Neural progenitor cell (in vitro differentiated cells): ENCODE data around the gene RPS6KA5. TPM values are rescaled to one million over a fixed set of nuclear protein-coding genes. Genes with fewer than 3 reads are reported as not detected.

ENCODE experiments used
- DNase-seq: peaks from one replicate; pipeline ENCODE4 v3.0.0-alpha.2; 2016; ENCODE audit warnings: low spot score
- H2AFZ ChIP-seq: fragments of 200-600 bp; sonication (generic); replicated peaks from 2 replicates; pipeline ENCODE4 v1.6.1; 2016; ENCODE audit warnings: antibody characterized with exemption
- H3F3A ChIP-seq: fragments of 200-600 bp; sonication (generic); 2 replicates; pipeline ENCODE4 v1.6.1; 2016; ENCODE audit warnings: antibody characterized with exemption, low read depth
- H3K27ac ChIP-seq: fragments of 200-600 bp; sonication (generic); 2 replicates; pipeline ENCODE4 v1.5.1; 2016; ENCODE audit warnings: mild to moderate bottlenecking
- H3K27me3 ChIP-seq: fragments of 200-600 bp; sonication (generic); 2 replicates; pipeline ENCODE4 v1.6.1; 2016; ENCODE audit warnings: mild to moderate bottlenecking, moderate library complexity
- H3K36me3 ChIP-seq: fragments of 200-600 bp; sonication (generic); 2 replicates; pipeline ENCODE4 v1.5.1; 2016
- H3K4me1 ChIP-seq: fragments of 200-600 bp; sonication (generic); 2 replicates; pipeline ENCODE4 v1.6.1; 2016; ENCODE audit warnings: mixed run types
- H3K4me2 ChIP-seq: fragments of 200-600 bp; sonication (generic); 2 replicates; pipeline ENCODE4 v1.6.1; 2016
- H3K4me3 ChIP-seq: fragments of 200-600 bp; sonication (generic); 2 replicates; pipeline ENCODE4 v1.5.1; 2016
- H3K79me2 ChIP-seq: fragments of 200-600 bp; sonication (generic); 2 replicates; pipeline ENCODE4 v1.6.1; 2016; ENCODE audit warnings: low read depth
- H3K9ac ChIP-seq: fragments of 200-600 bp; sonication (generic); 2 replicates; pipeline ENCODE4 v1.6.1; 2016
- H3K9me3 ChIP-seq: fragments of 200-600 bp; sonication (generic); 2 replicates; pipeline ENCODE4 v1.5.1; 2016; ENCODE audit warnings: low read depth
- H4K20me1 ChIP-seq: fragments of 200-600 bp; sonication (generic); 2 replicates; pipeline ENCODE4 v1.6.1; 2016; ENCODE audit warnings: low read depth
- H3K27ac Mint-ChIP-seq: 3 replicates; pipeline ENCODE4 v1.8.0; 2021; ENCODE audit warnings: mixed read lengths
- H3K27me3 Mint-ChIP-seq: 2 replicates; pipeline ENCODE4 v1.8.0; 2022; ENCODE audit warnings: low read depth, mild to moderate bottlenecking, inconsistent platforms, moderate library complexity, mixed read lengths; ENCODE audit not compliant: insufficient read depth
- H3K36me3 Mint-ChIP-seq: 3 replicates; pipeline ENCODE4 v1.8.0; 2021; ENCODE audit warnings: mixed read lengths
- H3K4me1 Mint-ChIP-seq: 3 replicates; pipeline ENCODE4 v1.8.0; 2021; ENCODE audit warnings: mixed read lengths
- H3K4me3 Mint-ChIP-seq: 3 replicates; pipeline ENCODE4 v1.8.0; 2021; ENCODE audit warnings: mild to moderate bottlenecking, moderate library complexity, mixed read lengths
- H3K9me3 Mint-ChIP-seq: 3 replicates; pipeline ENCODE4 v1.8.0; 2020; ENCODE audit warnings: mixed read lengths
- CTCF ChIP-seq: fragments of 200-600 bp; sonication (generic); IDR thresholded peaks from 2 replicates; pipeline ENCODE4 v1.5.1; 2017; ENCODE audit warnings: antibody characterized with exemption, mild to moderate bottlenecking
- EZH2 ChIP-seq: fragments of 200-600 bp; sonication (generic); IDR thresholded peaks from 2 replicates; pipeline ENCODE4 v1.6.1; 2017; ENCODE audit warnings: antibody characterized with exemption, mild to moderate bottlenecking, moderate library complexity
- EZH2phosphoT487 ChIP-seq: fragments of 200-600 bp; sonication (generic); IDR thresholded peaks from 2 replicates; pipeline ENCODE4 v1.6.1; 2017; ENCODE audit warnings: antibody characterized with exemption
- total RNA-seq: library from RNA; depleted of rRNA; stranded (reverse); fragments of >200 nt; gene quantifications from 2 replicates; pipeline ENCODE4 v1.2.3, GENCODE V29; 2015; ENCODE audit warnings: low replicate concordance

Gene RPS6KA5
- total RNA-seq, 1 donor from 2014 or later = 8.3 TPM

GRCh38 chr14:91041450-91041849 is 19.0 kb downstream of the RPS6KA5 start:
- H3K27me3 Mint-ChIP-seq = no peaks in the 10 kb centered on the region
- no peaks in the 10 kb centered on the region for H3K9me3 Mint-ChIP-seq
- Histone ChIP-seq H3K9me3 (no peaks in the 10 kb centered on the region), H3K79me2 (peaks cover 3% of the 10 kb centered on the region), H3K9ac (no peak overlapping the region), H3K4me3 (no peak overlapping the region), H3K36me3 (no peaks in the 10 kb centered on the region), H4K20me1 (no peaks in the 10 kb centered on the region), H3K4me1 (peaks cover 2% of the 10 kb centered on the region), H3K27me3 (no peaks in the 10 kb centered on the region), H2AFZ (no peak overlapping the region), H3K4me2 (no peak overlapping the region), H3F3A (no peaks in the 10 kb centered on the region), H3K27ac (no peak overlapping the region)
- no peak overlapping the region for H3K27ac Mint-ChIP-seq
- no peak for TF ChIP-seq CTCF
- peaks cover 4% of the 10 kb centered on the region for H3K4me1 Mint-ChIP-seq
- no peak overlapping the region for H3K4me3 Mint-ChIP-seq
- H3K36me3 Mint-ChIP-seq = no peaks in the 10 kb centered on the region
- no peak for DNase-seq

GRCh38 chr14:91040545-91040944 is 19.9 kb downstream of the RPS6KA5 start:
- Histone ChIP-seq H3K9ac (no peak overlapping the region), H3K79me2 (peaks cover 3% of the 10 kb centered on the region), H3K4me2 (no peak overlapping the region), H3K36me3 (no peaks in the 10 kb centered on the region), H3K4me1 (peaks cover 5% of the 10 kb centered on the region), H2AFZ (no peak overlapping the region), H3K27me3 (no peaks in the 10 kb centered on the region), H3F3A (no peaks in the 10 kb centered on the region), H4K20me1 (no peaks in the 10 kb centered on the region), H3K4me3 (no peak overlapping the region), H3K27ac (no peak overlapping the region), H3K9me3 (no peaks in the 10 kb centered on the region)
- Mint-ChIP-seq H3K4me3 (no peak overlapping the region), H3K9me3 (no peaks in the 10 kb centered on the region), H3K36me3 (no peaks in the 10 kb centered on the region), H3K27ac (no peak overlapping the region), H3K27me3 (peaks cover 2% of the 10 kb centered on the region), H3K4me1 (peaks cover under 1% of the 10 kb centered on the region)
- DNase-seq = no peak
- TF ChIP-seq EZH2phosphoT487 (no peak), CTCF (no peak), EZH2 (no peak)

GRCh38 chr14:91038439-91038838 is 22.0 kb downstream of the RPS6KA5 start:
- Mint-ChIP-seq H3K9me3 (no peaks in the 10 kb centered on the region), H3K27me3 (peaks cover 2% of the 10 kb centered on the region), H3K27ac (no peak overlapping the region), H3K4me3 (no peak overlapping the region), H3K4me1 (peaks cover 5% of the 10 kb centered on the region), H3K36me3 (no peaks in the 10 kb centered on the region)
- no peaks in the 10 kb centered on the region for H3K36me3 ChIP-seq
- H3K4me2 ChIP-seq = no peak overlapping the region
- H3K4me3 ChIP-seq = no peak overlapping the region
- H3K9me3 ChIP-seq = no peaks in the 10 kb centered on the region
- no peak overlapping the region for H3K27ac ChIP-seq
- H2AFZ ChIP-seq = no peak overlapping the region
- no peaks in the 10 kb centered on the region for H3K27me3 ChIP-seq
- no peaks in the 10 kb centered on the region for H4K20me1 ChIP-seq
- DNase-seq = no peak
- no peaks in the 10 kb centered on the region for H3F3A ChIP-seq
- H3K79me2 ChIP-seq = peaks cover 3% of the 10 kb centered on the region
- no peak overlapping the region for H3K9ac ChIP-seq
- H3K4me1 ChIP-seq = peaks cover 5% of the 10 kb centered on the region
- TF ChIP-seq CTCF (no peak), EZH2 (no peak), EZH2phosphoT487 (no peak)
